ENCODE data around the gene RUNX2. TPM values are rescaled to one million over a fixed set of nuclear protein-coding genes. Genes with fewer than 3 reads are reported as not detected.

RUNX2 gene
- total and polyA plus RNA-seq, 10 of the 15 experiments (the other 5 are each of a cell fraction or from before 2014, with no cell fraction given): 0.01 to 0.77 (median 0.15) TPM; not detected in 3

- ChIA-PET POLR2A (no interaction called here), RAD21 (ENCODE audit: unreplicated experiment) (no interaction called here), SMC1A (ENCODE audit: uncharacterized antibody, unreplicated experiment) (no interaction called here), CTCF (no interaction called here)
- intact Hi-C loops (cut with micrococcal nuclease; ENCODE audit: unreplicated experiment): no loop called here
- Histone ChIP-seq H4K20me1 (ENCODE audit: control insufficient read depth, insufficient read depth) (no peaks in the 10 kb centered on the region; the same call in 1 of the 2 replicates), H3K4me3 (no peak overlapping the region), H3K36me3 (ENCODE audit: control insufficient read depth in 2 of 2, insufficient read depth in 2 of 2, low read length in 1 of 2) (no peaks in the 10 kb centered on the region), H3K27ac (ENCODE audit: control insufficient read depth, insufficient read depth) (no peak overlapping the region), H2AFZ (ENCODE audit: control insufficient read depth, low read depth, low read length) (no peak overlapping the region), H3K79me2 (ENCODE audit: control insufficient read depth, insufficient read depth, low read length) (no peaks in the 10 kb centered on the region), H3K4me2 (ENCODE audit: control insufficient read depth, insufficient read depth) (no peak overlapping the region), H3K4me1 (ENCODE audit: control insufficient read depth, insufficient read depth, low read length) (no peaks in the 10 kb centered on the region), H3K27me3 (replicated peaks in 1 of 2; ENCODE audit: control insufficient read depth in 2 of 2, insufficient read depth in 2 of 2, low read length in 1 of 2) (peaks cover 0 to 6% of the 10 kb centered on the region in 2 experiments; a peak in 1 of 4 replicates), H3K9ac (ENCODE audit: control insufficient read depth, insufficient read depth, low read length) (no peak overlapping the region), H3K9me3 (replicated peaks; ENCODE audit: control insufficient read depth, insufficient read depth, low read length) (no peaks in the 10 kb centered on the region)
- FAIRE-seq: no peak
- no peak for ATAC-seq
- in situ Hi-C loops (cut with MboI): no loop called here
- no TSS peak for BruUV-seq (replicated peaks)
- no peak for TF ChIP-seq ZNF207 (IDR thresholded peaks at IDR 0.05; ENCODE audit: borderline replicate concordance)
- no peak for TF ChIP-seq SMAD1 (IDR thresholded peaks at IDR 0.05; ENCODE audit: low read depth, partially characterized antibody)
- no peak for TF ChIP-seq ZBED1 (IDR thresholded peaks at IDR 0.05; ENCODE audit: borderline replicate concordance)
- TF ChIP-seq RELA (IDR thresholded peaks at IDR 0.05; ENCODE audit: borderline replicate concordance, partially characterized antibody): no peak
- DNase-seq (ENCODE audit: low read depth, low spot score): no peak
- 87% methylated on average over 1 of the region's 1 CpG for WGBS (ENCODE audit: insufficient coverage, insufficient replicate concordance, low lambda C conversion rate, missing lambda C conversion rate)
Observed at GRCh38 chr6:45574885-45575284, 246.8 kb downstream of the RUNX2 start.

- SMC1A ChIA-PET (ENCODE audit: uncharacterized antibody, unreplicated experiment): interaction anchor here (0.6 kb wide), 1 partner anchor 44 kb away, joined by 3 read pairs; no protein-coding TSS in a partner anchor
- intact Hi-C loops (cut with micrococcal nuclease; ENCODE audit: unreplicated experiment) (no loop called here), in situ Hi-C loops (cut with MboI) (no loop called here)
- DNase-seq (ENCODE audit: low read depth, low spot score) (no peak), FAIRE-seq (no peak), ATAC-seq (no peak)
- RAD21 ChIA-PET (ENCODE audit: unreplicated experiment): no interaction called here
- H3K27me3 ChIP-seq (replicated peaks in 1 of 2; ENCODE audit: control insufficient read depth in 2 of 2, insufficient read depth in 2 of 2, low read length in 1 of 2): peaks cover 0 to 6% of the 10 kb centered on the region in 2 experiments; a peak in 1 of 4 replicates
- H3K4me3 ChIP-seq: no peak overlapping the region
- H3K4me2 ChIP-seq (ENCODE audit: control insufficient read depth, insufficient read depth): no peak overlapping the region
- no peak overlapping the region for H2AFZ ChIP-seq (ENCODE audit: control insufficient read depth, low read depth, low read length)
- no TSS peak for BruUV-seq (replicated peaks)
- no peaks in the 10 kb centered on the region for H3K9me3 ChIP-seq (replicated peaks; ENCODE audit: control insufficient read depth, insufficient read depth, low read length)
- H3K4me1 ChIP-seq (ENCODE audit: control insufficient read depth, insufficient read depth, low read length): no peaks in the 10 kb centered on the region
- POLR2A ChIA-PET: no interaction called here
- no peaks in the 10 kb centered on the region for H3K36me3 ChIP-seq (ENCODE audit: control insufficient read depth in 2 of 2, insufficient read depth in 2 of 2, low read length in 1 of 2)
- H3K9ac ChIP-seq (ENCODE audit: control insufficient read depth, insufficient read depth, low read length): no peak overlapping the region
- H4K20me1 ChIP-seq (ENCODE audit: control insufficient read depth, insufficient read depth): no peaks in the 10 kb centered on the region; the same call in 1 of the 2 replicates
- 54% methylated on average over 15 of the region's 15 CpGs for WGBS (ENCODE audit: insufficient coverage, insufficient replicate concordance, low lambda C conversion rate, missing lambda C conversion rate)
- H3K79me2 ChIP-seq (ENCODE audit: control insufficient read depth, insufficient read depth, low read length): no peaks in the 10 kb centered on the region
- H3K27ac ChIP-seq (ENCODE audit: control insufficient read depth, insufficient read depth): no peak overlapping the region
- CTCF ChIA-PET: no interaction called here
- TF ChIP-seq ELK1 (IDR thresholded peaks at IDR 0.05; ENCODE audit: low read depth, low read length) (no peak), HDGF (IDR thresholded peaks at IDR 0.05) (no peak), POLR2AphosphoS2 (IDR thresholded peaks at IDR 0.05; ENCODE audit: low read depth, low read length) (no peak), TCF7 (IDR thresholded peaks at IDR 0.05; ENCODE audit: borderline replicate concordance) (no peak), PRDM15 (CRISPR knock-in tag; IDR thresholded peaks at IDR 0.05) (no peak), MEF2B (IDR thresholded peaks at IDR 0.05; ENCODE audit: partially characterized antibody, poor library complexity, severe bottlenecking) (no peak), MXI1 (IDR thresholded peaks at IDR 0.05; ENCODE audit: low read depth, low read length) (no peak), LARP7 (IDR thresholded peaks at IDR 0.05) (no peak)
Observed at GRCh38 chr6:45576648-45577624, 248.8 kb downstream of the RUNX2 start.
